B cell (primary cell): ENCODE data around the gene SMARCC1. TPM values are rescaled to one million over a fixed set of nuclear protein-coding genes. Genes with fewer than 3 reads are reported as not detected.

Experiments used
- ATAC-seq: fragments of 200-7000 bp; cut with Tn5 transposase; one replicate; pipeline ENCODE4 v1.10.0; 2021; ENCODE audit warnings: low read depth, mild to moderate bottlenecking, moderate number of reproducible peaks, moderate library complexity
- CTCF ChIA-PET: fragments of 350-600 bp; sonication (Branson Sonifier 250); formaldehyde crosslinking; loops from one replicate; lab custom pipeline; 2021; ENCODE audit warnings: antibody characterized with exemption, inconsistent platforms; lab: Charles Lee
- POLR2A ChIA-PET: fragments of 350-600 bp; sonication (Branson Sonifier 250); formaldehyde crosslinking; loops from one replicate; lab custom pipeline; 2021; ENCODE audit warnings: antibody characterized with exemption; lab: Charles Lee
- DNase-seq: peaks from one replicate; pipeline ENCODE4 v3.0.0; 2013
- H2AFZ ChIP-seq: 2 replicates; pipeline ENCODE4 v1.6.1; 2012; ENCODE audit warnings: mild to moderate bottlenecking, low read depth, low read length; ENCODE audit not compliant: insufficient read depth, poor library complexity, severe bottlenecking
- H3K27ac ChIP-seq, 2 donors: 1 replicate in 1 of 2; 2 replicates in 1 of 2; pipeline ENCODE4 v1.5.1; 2012 to 2013; ENCODE audit warnings: low read length in 2 of 2, mild to moderate bottlenecking in 2 of 2, moderate library complexity in 1 of 2
- H3K27me3 ChIP-seq, 4 experiments: fragments of 200-600 bp in 1 of 4; sonication (generic) in 1 of 4; replicated peaks in 1 of 4; 1 replicate in 2 of 4; 2 replicates in 2 of 4; pipeline versions ENCODE4 v1.6.1 to v1.7.0; 2013 to 2016; ENCODE audit warnings: low read length in 3 of 4, mild to moderate bottlenecking in 2 of 4, mixed read lengths in 1 of 4, moderate library complexity in 1 of 4; ENCODE audit not compliant: insufficient read depth in 4 of 4, control insufficient read depth in 3 of 4; ENCODE audit errors: control extremely low read depth in 1 of 4
- H3K36me3 ChIP-seq, 2 experiments: replicated peaks in 1 of 2; 1 replicate in 1 of 2; 2 replicates in 1 of 2; pipeline versions ENCODE4 v1.6.1 to v1.7.1; 2013; ENCODE audit warnings: low read length in 1 of 2; ENCODE audit not compliant: insufficient read depth in 2 of 2, control insufficient read depth in 1 of 2; ENCODE audit errors: control extremely low read depth in 1 of 2, extremely low read depth in 1 of 2
- H3K4me1 ChIP-seq, 2 donors: fragments of 200-600 bp in 1 of 2; sonication (generic) in 1 of 2; 1 replicate in 1 of 2; 2 replicates in 1 of 2; pipeline versions ENCODE4 v1.5.1 to v1.6.1; 2013 to 2017; ENCODE audit warnings: low read length in 2 of 2; ENCODE audit not compliant: control insufficient read depth in 2 of 2, insufficient read depth in 2 of 2
- H3K4me2 ChIP-seq: replicated peaks from 2 replicates; pipeline ENCODE3; 2012; ENCODE audit warnings: mild to moderate bottlenecking, low read depth, low read length; ENCODE audit not compliant: poor library complexity, severe bottlenecking
- H3K4me3 ChIP-seq, 5 experiments: fragments of 200-600 bp in 1 of 5; sonication (generic) in 1 of 5; 1 replicate in 3 of 5; 2 replicates in 2 of 5; pipeline versions ENCODE4 v1.5.1 to v1.7.0; 2011 to 2016; ENCODE audit warnings: low read length in 4 of 5, mild to moderate bottlenecking in 4 of 5, low read depth in 2 of 5, control low read depth in 1 of 5, moderate library complexity in 1 of 5; ENCODE audit not compliant: insufficient read depth in 1 of 5; ENCODE audit errors: control extremely low read depth in 1 of 5, extremely low read depth in 1 of 5
- H3K79me2 ChIP-seq: fragments of 200-600 bp; sonication (generic); one replicate; pipeline ENCODE4 v1.6.0; 2016; ENCODE audit warnings: low read length; ENCODE audit not compliant: control insufficient read depth, insufficient read depth
- H3K9ac ChIP-seq: fragments of 200-600 bp; sonication (generic); 2 replicates; pipeline ENCODE4 v1.6.1; 2017; ENCODE audit warnings: mild to moderate bottlenecking, low read length, moderate library complexity
- H3K9me3 ChIP-seq, 3 donors: one replicate each; pipeline versions ENCODE4 v1.6.1 to v1.7.1; 2013; ENCODE audit warnings: low read length in 2 of 3; ENCODE audit not compliant: control insufficient read depth in 2 of 3, insufficient read depth in 1 of 3; ENCODE audit errors: control extremely low read depth in 1 of 3
- H4K20me1 ChIP-seq: 2 replicates; pipeline ENCODE4 v1.6.0; 2012; ENCODE audit warnings: mild to moderate bottlenecking, low read length; ENCODE audit not compliant: insufficient read depth, control insufficient read depth, poor library complexity, severe bottlenecking
- H3K27ac Mint-ChIP-seq: one replicate; pipeline ENCODE4 v1.8.0; 2021; ENCODE audit warnings: mixed read lengths
- H3K27me3 Mint-ChIP-seq: one replicate; pipeline ENCODE4 v1.8.0; 2021; ENCODE audit warnings: mixed read lengths
- H3K4me1 Mint-ChIP-seq: one replicate; pipeline ENCODE4 v1.8.0; 2021; ENCODE audit warnings: mixed read lengths
- H3K4me3 Mint-ChIP-seq: one replicate; pipeline ENCODE4 v1.8.0; 2021; ENCODE audit warnings: mixed read lengths
- H3K9me3 Mint-ChIP-seq: one replicate; pipeline ENCODE4 v1.8.0; 2022; ENCODE audit warnings: mixed read lengths; ENCODE audit not compliant: insufficient read depth
- CTCF ChIP-seq: fragments of 200-600 bp; IDR thresholded peaks from one replicate; pipeline ENCODE4 v1.8.0; 2022; ENCODE audit warnings: antibody characterized with exemption, mild to moderate bottlenecking
- EZH2 ChIP-seq: IDR thresholded peaks from 2 replicates; pipeline ENCODE4 v1.6.1; 2012; ENCODE audit warnings: borderline replicate concordance, low read depth, mild to moderate bottlenecking, moderate library complexity, low read length; ENCODE audit not compliant: insufficient read depth, poor library complexity, severe bottlenecking
- WGBS: methylation state at CpG from one replicate; pipeline ENCODE4 v1.1.5; 2013; ENCODE audit warnings: missing lambda C conversion rate; ENCODE audit not compliant: insufficient coverage; 5-methylcytosine and 5-hydroxymethylcytosine counted together
- intact Hi-C: fragments of 100-400 bp; cut with micrococcal nuclease; formaldehyde crosslinking; loops from one replicate; pipeline ENCODE4 v1.10.0; 2022
- polyA plus RNA-seq: library from polyadenylated mRNA; depleted of rRNA; stranded (reverse); fragments of >200 nt; gene quantifications from 2 replicates; pipeline ENCODE4 v1.2.3, GENCODE V29; 2012
- total RNA-seq, 2 donors: library from RNA; stranded (reverse); fragments of 120-200 nt in 1 of 2; gene quantifications; 1 replicate in 1 of 2; 2 replicates in 1 of 2; pipeline versions ENCODE4 v1.2.3 to v1.2.4, GENCODE V29; 2013 to 2022

Gene SMARCC1
- total and polyA plus RNA-seq, 2 donors (not counting 1 experiment from before 2014, with no cell fraction given): 13.1 to 155 TPM

- Mint-ChIP-seq H3K27me3 (peaks cover 25% of the 10 kb centered on the region), H3K9me3 (no peaks in the 10 kb centered on the region), H3K4me1 (no peaks in the 10 kb centered on the region), H3K27ac (no peak overlapping the region), H3K4me3 (peak overlapping the region; percentile 65)
- DNase-seq: peak; percentile 63
- peak overlapping the region; percentile 92 for H3K4me2 ChIP-seq
- no peak overlapping the region for H3K27ac ChIP-seq
- peaks cover 0 to 40% (median 22%) of the 10 kb centered on the region in 4 experiments for H3K27me3 ChIP-seq
- peak overlapping the region; percentile 71 for H2AFZ ChIP-seq
- under 1% methylated on average over 45 of the region's 57 CpGs for WGBS
- TF ChIP-seq CTCF (no peak), EZH2 (no peak)
- H3K9me3 ChIP-seq: peaks cover 0 to 9% (median 0%) of the 10 kb centered on the region in 3 donors
- H3K4me1 ChIP-seq: peaks cover 15% of the 10 kb centered on the region in 2 donors
- no peaks in the 10 kb centered on the region for H3K79me2 ChIP-seq
- POLR2A ChIA-PET: interaction anchor here (0.7 kb wide), 1 partner anchor 203 kb away, joined by 3 read pairs; no protein-coding TSS in a partner anchor
- peak; percentile 72 for ATAC-seq
- no peaks in the 10 kb centered on the region for H4K20me1 ChIP-seq
- H3K4me3 ChIP-seq: peak overlapping the region in 4 of 5 experiments; percentile 26 to 71 (median 62)
- H3K36me3 ChIP-seq: no peaks in the 10 kb centered on the region
- intact Hi-C loops: no loop called here
- CTCF ChIA-PET: no interaction called here
- peak overlapping the region; percentile 64 for H3K9ac ChIP-seq
Observed at GRCh38 chr3:47578119-47578632, 203.5 kb downstream of the SMARCC1 start.

GRCh38 chr3:47577583-47578118 is 204.0 kb downstream of the SMARCC1 start:
- H3K4me3 Mint-ChIP-seq: peak overlapping the region; percentile 65
- Histone ChIP-seq H3K27me3 (peaks cover 0 to 43% (median 22%) of the 10 kb centered on the region in 4 experiments), H3K79me2 (no peaks in the 10 kb centered on the region), H3K4me3 (peak overlapping the region in 4 of 5 experiments; percentile 26 to 66 (median 62)), H3K9me3 (peaks cover 0 to 9% (median 0%) of the 10 kb centered on the region in 3 donors), H3K36me3 (no peaks in the 10 kb centered on the region), H4K20me1 (no peaks in the 10 kb centered on the region), H3K9ac (peak overlapping the region; percentile 64), H2AFZ (peak overlapping the region; percentile 71), H3K4me2 (peak overlapping the region; percentile 92), H3K27ac (no peak overlapping the region), H3K4me1 (peaks cover 15% of the 10 kb centered on the region in 2 donors)
- TF ChIP-seq EZH2 (no peak), CTCF (no peak)
- H3K27ac Mint-ChIP-seq: no peak overlapping the region
- ChIA-PET CTCF (no interaction called here), POLR2A (interaction anchor here (0.7 kb wide), 1 partner anchor 203 kb away, joined by 3 read pairs; no protein-coding TSS in a partner anchor)
- ATAC-seq (peak; percentile 31), DNase-seq (no peak)
- H3K27me3 Mint-ChIP-seq: peaks cover 28% of the 10 kb centered on the region
- intact Hi-C loops: no loop called here
- no peaks in the 10 kb centered on the region for H3K4me1 Mint-ChIP-seq
- H3K9me3 Mint-ChIP-seq: no peaks in the 10 kb centered on the region
- WGBS: 6% methylated on average over 49 of the region's 49 CpGs
